Measurements from ENCODE around the gene RFX2. TPM values are rescaled to one million over a fixed set of nuclear protein-coding genes. Genes with fewer than 3 reads are reported as not detected.
A peak's percentile ranks its signal among the peaks of the same experiment; 100 is the strongest.

The RFX2 gene
- total RNA-seq, 1 donor from 2014 or later = 6.2 TPM

DNA sequence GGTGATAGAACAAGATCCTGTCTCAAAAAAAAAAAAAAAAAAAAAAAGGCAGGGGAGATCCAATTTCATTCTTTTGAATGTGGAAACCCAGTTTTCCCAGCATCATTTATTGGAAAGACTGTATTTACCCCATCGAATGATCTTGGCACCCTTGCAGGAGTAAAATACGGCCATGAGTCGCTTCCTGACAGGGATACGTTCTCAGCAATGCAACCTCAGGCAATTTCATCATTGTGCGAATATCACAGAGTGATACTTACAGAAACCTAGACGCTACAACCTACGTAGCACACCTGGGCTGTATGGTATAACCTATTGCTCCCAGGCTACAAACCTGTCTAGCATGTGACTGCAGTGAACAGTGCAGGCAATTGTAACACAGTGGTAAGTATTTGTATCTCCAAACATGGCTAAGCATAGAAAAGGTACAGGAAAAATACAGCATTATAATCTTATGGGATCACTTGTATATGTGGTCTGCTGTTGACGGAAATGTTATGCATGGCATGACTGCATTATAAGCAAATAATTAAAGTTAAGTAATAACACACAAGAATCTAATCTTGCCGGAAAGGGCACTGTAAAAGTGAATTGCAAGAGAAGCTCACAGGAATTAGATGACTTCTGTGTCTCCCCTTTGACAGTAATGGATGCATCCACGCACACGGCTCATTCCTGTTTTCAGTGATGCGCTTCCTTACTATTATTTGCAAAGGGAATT, 24.1 kb downstream of the RFX2 start:
- no peak for TF ChIP-seq CTCF (IDR thresholded peaks at IDR 0.05)
- TF ChIP-seq EZH2 (IDR thresholded peaks at IDR 0.05) = no peak
- no peak for TF ChIP-seq EZH2phosphoT487 (IDR thresholded peaks at IDR 0.05)
- peaks cover 3% of the 10 kb centered on the region for H3K27me3 ChIP-seq
- no peak overlapping the region for H2AFZ ChIP-seq (replicated peaks)
- H3K4me3 Mint-ChIP-seq = peak overlapping the region; percentile 76
- H3K27ac Mint-ChIP-seq = peak overlapping the region; percentile 99
- peaks cover 4% of the 10 kb centered on the region for H3K9me3 Mint-ChIP-seq
- H4K20me1 ChIP-seq (ENCODE audit: low read depth) = no peaks in the 10 kb centered on the region
- H3K4me1 ChIP-seq = peaks cover 19% of the 10 kb centered on the region
- peaks cover 6% of the 10 kb centered on the region for H3K27me3 Mint-ChIP-seq (ENCODE audit: insufficient read depth, low read depth)
- no peak for DNase-seq (ENCODE audit: low spot score)
- H3K4me1 Mint-ChIP-seq = peaks cover 36% of the 10 kb centered on the region
- no peak overlapping the region for H3K9ac ChIP-seq
- no peaks in the 10 kb centered on the region for H3K36me3 ChIP-seq
- peaks cover 15% of the 10 kb centered on the region for H3F3A ChIP-seq (ENCODE audit: low read depth)
- peak overlapping the region; percentile 46 for H3K4me2 ChIP-seq
- H3K27ac ChIP-seq = no peak overlapping the region
- H3K36me3 Mint-ChIP-seq = peaks cover 7% of the 10 kb centered on the region
- no peaks in the 10 kb centered on the region for H3K9me3 ChIP-seq (ENCODE audit: low read depth)
- H3K79me2 ChIP-seq (ENCODE audit: low read depth) = no peaks in the 10 kb centered on the region
- H3K4me3 ChIP-seq = no peak overlapping the region

GRCh38 chr19:6084821-6085220, 25.5 kb downstream of the RFX2 start:
- no peak overlapping the region for H3K4me3 ChIP-seq
- H3K9me3 Mint-ChIP-seq = peaks cover 2% of the 10 kb centered on the region
- no peaks in the 10 kb centered on the region for H3K9me3 ChIP-seq (ENCODE audit: low read depth)
- H3K27ac ChIP-seq = no peak overlapping the region
- no peak for DNase-seq (ENCODE audit: low spot score)
- no peaks in the 10 kb centered on the region for H3K36me3 ChIP-seq
- H3K4me1 ChIP-seq = peaks cover 19% of the 10 kb centered on the region
- H3K4me2 ChIP-seq = no peak overlapping the region
- H3K4me3 Mint-ChIP-seq = no peak overlapping the region
- H4K20me1 ChIP-seq (ENCODE audit: low read depth) = no peaks in the 10 kb centered on the region
- peaks cover 15% of the 10 kb centered on the region for H3F3A ChIP-seq (ENCODE audit: low read depth)
- H3K4me1 Mint-ChIP-seq = peaks cover 38% of the 10 kb centered on the region
- H3K36me3 Mint-ChIP-seq = peaks cover 5% of the 10 kb centered on the region
- TF ChIP-seq EZH2phosphoT487 (IDR thresholded peaks at IDR 0.05) (no peak), EZH2 (IDR thresholded peaks at IDR 0.05) (no peak), CTCF (IDR thresholded peaks at IDR 0.05) (no peak)
- H2AFZ ChIP-seq (replicated peaks) = no peak overlapping the region
- no peak overlapping the region for H3K27ac Mint-ChIP-seq
- H3K27me3 Mint-ChIP-seq (ENCODE audit: insufficient read depth, low read depth) = peaks cover 6% of the 10 kb centered on the region
- H3K27me3 ChIP-seq = no peaks in the 10 kb centered on the region
- no peaks in the 10 kb centered on the region for H3K79me2 ChIP-seq (ENCODE audit: low read depth)
- no peak overlapping the region for H3K9ac ChIP-seq

- no peak overlapping the region for H3K27ac ChIP-seq
- no peaks in the 10 kb centered on the region for H3K79me2 ChIP-seq (ENCODE audit: low read depth)
- Mint-ChIP-seq H3K27ac (no peak overlapping the region), H3K9me3 (no peaks in the 10 kb centered on the region), H3K27me3 (ENCODE audit: insufficient read depth, low read depth) (no peaks in the 10 kb centered on the region), H3K4me3 (no peak overlapping the region), H3K4me1 (peaks cover 35% of the 10 kb centered on the region), H3K36me3 (peaks cover 7% of the 10 kb centered on the region)
- TF ChIP-seq EZH2 (IDR thresholded peaks at IDR 0.05) (no peak), EZH2phosphoT487 (IDR thresholded peaks at IDR 0.05) (no peak), CTCF (IDR thresholded peaks at IDR 0.05) (no peak)
- no peaks in the 10 kb centered on the region for H3K27me3 ChIP-seq
- no peaks in the 10 kb centered on the region for H3K9me3 ChIP-seq (ENCODE audit: low read depth)
- no peak overlapping the region for H3K4me2 ChIP-seq
- H3K36me3 ChIP-seq = no peaks in the 10 kb centered on the region
- no peaks in the 10 kb centered on the region for H4K20me1 ChIP-seq (ENCODE audit: low read depth)
- H3F3A ChIP-seq (ENCODE audit: low read depth) = no peaks in the 10 kb centered on the region
- no peak overlapping the region for H3K4me3 ChIP-seq
- DNase-seq (ENCODE audit: low spot score) = no peak
- H2AFZ ChIP-seq (replicated peaks) = no peak overlapping the region
- H3K4me1 ChIP-seq = no peaks in the 10 kb centered on the region
- no peak overlapping the region for H3K9ac ChIP-seq
Measured at GRCh38 chr19:6079107-6079506, 31.2 kb downstream of the RFX2 start.
